Neuronal stem cell (in vitro differentiated cells): ENCODE results near the gene HP1BP3.

Source experiments
- DNase-seq: peaks from one replicate; pipeline ENCODE4 v3.0.0-alpha.2; 2013; ENCODE audit warnings: low spot score
- H2AFZ ChIP-seq: one replicate; pipeline ENCODE4 v1.6.1; 2013; ENCODE audit warnings: mild to moderate bottlenecking, low read length, inconsistent platforms
- H2AK5ac ChIP-seq: 2 replicates; pipeline ENCODE4 v1.6.1; 2013; ENCODE audit warnings: low read depth, mild to moderate bottlenecking, inconsistent platforms, low read length, moderate library complexity, mixed read lengths
- H2BK120ac ChIP-seq: 2 replicates; pipeline ENCODE4 v1.6.1; 2013; ENCODE audit warnings: low read depth, mild to moderate bottlenecking, inconsistent platforms, low read length, moderate library complexity, mixed read lengths
- H2BK12ac ChIP-seq: one replicate; pipeline ENCODE4 v1.6.1; 2013; ENCODE audit warnings: low read length, inconsistent platforms
- H2BK15ac ChIP-seq: 2 replicates; pipeline ENCODE4 v1.6.1; 2013; ENCODE audit warnings: mild to moderate bottlenecking, low read length, inconsistent platforms, mixed read lengths
- H2BK5ac ChIP-seq: one replicate; pipeline ENCODE4 v1.6.1; 2013; ENCODE audit warnings: inconsistent platforms, mild to moderate bottlenecking, low read length, moderate library complexity
- H3K14ac ChIP-seq: one replicate; pipeline ENCODE4 v1.6.1; 2013; ENCODE audit warnings: low read length, inconsistent platforms
- H3K18ac ChIP-seq: 2 replicates; pipeline ENCODE4 v1.6.1; 2013; ENCODE audit warnings: low read length, inconsistent platforms
- H3K23ac ChIP-seq: 2 replicates; pipeline ENCODE4 v1.6.1; 2013; ENCODE audit warnings: low read depth, mild to moderate bottlenecking, mixed read lengths, low read length, inconsistent platforms; ENCODE audit not compliant: poor library complexity
- H3K27ac ChIP-seq: replicated peaks from 3 replicates; pipeline ENCODE4 v1.5.1; 2013; ENCODE audit warnings: low read length, inconsistent platforms
- H3K27me3 ChIP-seq, 3 experiments: 2 replicates each; pipeline ENCODE4 v1.6.1; 2013; ENCODE audit warnings: low read length in 3 of 3, mild to moderate bottlenecking in 2 of 3, inconsistent platforms in 1 of 3, low read depth in 1 of 3, mixed read lengths in 1 of 3, moderate library complexity in 1 of 3; ENCODE audit not compliant: control insufficient read depth in 3 of 3, insufficient read depth in 3 of 3
- H3K36me3 ChIP-seq, 2 donors: replicated peaks in 1 of 2; 2 replicates each; pipeline ENCODE4 v1.6.1; 2013; ENCODE audit warnings: low read length in 2 of 2; ENCODE audit not compliant: control insufficient read depth in 2 of 2, insufficient read depth in 2 of 2
- H3K4ac ChIP-seq: 2 replicates; pipeline ENCODE4 v1.6.1; 2013; ENCODE audit warnings: inconsistent platforms, mild to moderate bottlenecking, low read length, moderate library complexity
- H3K4me1 ChIP-seq, 2 donors: 1 replicate in 1 of 2; 2 replicates in 1 of 2; pipeline ENCODE4 v1.6.1; 2013; ENCODE audit warnings: low read length in 2 of 2, low read depth in 1 of 2; ENCODE audit not compliant: control insufficient read depth in 2 of 2, insufficient read depth in 1 of 2
- H3K4me2 ChIP-seq: one replicate; pipeline ENCODE4 v1.6.1; 2013; ENCODE audit warnings: mild to moderate bottlenecking, low read length, inconsistent platforms; ENCODE audit not compliant: insufficient read depth, poor library complexity, severe bottlenecking
- H3K4me3 ChIP-seq, 2 donors: 2 replicates each; pipeline ENCODE4 v1.5.1; 2013; ENCODE audit warnings: low read length in 2 of 2, mild to moderate bottlenecking in 2 of 2, inconsistent platforms in 1 of 2, moderate library complexity in 1 of 2
- H3K79me1 ChIP-seq: one replicate; pipeline ENCODE4 v1.6.1; 2013; ENCODE audit warnings: low read depth, mild to moderate bottlenecking, inconsistent platforms, low read length, moderate library complexity
- H3K9ac ChIP-seq: one replicate; pipeline ENCODE4 v1.6.1; 2013; ENCODE audit warnings: mild to moderate bottlenecking, low read depth, low read length, inconsistent platforms; ENCODE audit not compliant: poor library complexity
- H3K9me3 ChIP-seq, 2 donors: replicated peaks in 1 of 2; 2 replicates each; pipeline versions ENCODE3 to v1.6.1; 2013; ENCODE audit warnings: low read length in 2 of 2, mild to moderate bottlenecking in 2 of 2, inconsistent platforms in 1 of 2, low read depth in 1 of 2, mixed read lengths in 1 of 2, moderate library complexity in 1 of 2; ENCODE audit not compliant: control insufficient read depth in 2 of 2, insufficient read depth in 1 of 2
- H4K8ac ChIP-seq: one replicate; pipeline ENCODE4 v1.6.1; 2013; ENCODE audit warnings: low read depth, mild to moderate bottlenecking, inconsistent platforms, low read length, moderate library complexity
- H4K91ac ChIP-seq: one replicate; pipeline ENCODE4 v1.6.1; 2013; ENCODE audit warnings: low read length, low read depth, mild to moderate bottlenecking, inconsistent platforms; ENCODE audit not compliant: poor library complexity
- WGBS, 2 donors: extraction: QIAGEN DNeasy Blood & Tissue Kit; methylation state at CpG; one replicate each; pipeline ENCODE4 v1.1.7; 2013; ENCODE audit warnings: missing lambda C conversion rate in 2 of 2, mixed read lengths in 1 of 2; ENCODE audit not compliant: insufficient read length in 2 of 2, insufficient replicate concordance in 1 of 2; ENCODE audit errors: extremely low coverage in 2 of 2; 5-methylcytosine and 5-hydroxymethylcytosine counted together

Gene HP1BP3

DNA sequence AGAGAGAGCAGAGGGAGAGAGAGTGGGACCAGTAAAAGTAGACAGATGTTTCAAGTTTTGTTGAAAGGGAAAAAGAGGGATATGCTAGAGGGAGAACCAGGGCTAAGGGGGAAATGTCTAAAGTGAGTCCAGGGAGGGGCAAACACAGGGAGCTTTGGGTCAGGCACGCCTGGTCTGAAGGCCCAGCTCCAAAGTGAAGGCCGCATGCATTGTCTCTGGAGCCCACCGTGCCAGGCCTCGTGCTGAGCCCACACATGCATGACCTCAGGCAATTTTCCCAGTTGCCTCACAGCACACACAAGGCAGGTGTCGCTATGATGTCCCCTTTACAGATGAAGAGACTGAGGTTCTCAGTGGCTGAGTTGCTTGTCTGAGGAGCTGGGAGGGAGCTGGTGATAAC, 85.3 kb downstream of the HP1BP3 start:
- no peak overlapping the region for H3K4ac ChIP-seq
- no peak overlapping the region for H3K4me2 ChIP-seq
- no CpG with 5 or more reads among the region's 5 CpGs for WGBS, 2 donors
- H2BK12ac ChIP-seq: no peak overlapping the region
- H3K23ac ChIP-seq: no peak overlapping the region
- no peaks in the 10 kb centered on the region for H3K9me3 ChIP-seq
- H3K4me3 ChIP-seq: no peak overlapping the region
- H3K9ac ChIP-seq: no peak overlapping the region
- H3K36me3 ChIP-seq: peaks cover 0 to under 1% of the 10 kb centered on the region in 2 donors
- DNase-seq: no peak
- H3K27ac ChIP-seq: no peak overlapping the region
- peaks cover 8 to 12% of the 10 kb centered on the region in 2 donors for H3K4me1 ChIP-seq
- H2AFZ ChIP-seq: no peak overlapping the region
- no peak overlapping the region for H3K18ac ChIP-seq
- H3K79me1 ChIP-seq: no peaks in the 10 kb centered on the region
- no peak overlapping the region for H4K91ac ChIP-seq
- no peak overlapping the region for H2BK15ac ChIP-seq
- no peak overlapping the region for H4K8ac ChIP-seq
- no peaks in the 10 kb centered on the region for H3K27me3 ChIP-seq
- H2BK5ac ChIP-seq: no peak overlapping the region
- no peak overlapping the region for H3K14ac ChIP-seq
- no peak overlapping the region for H2BK120ac ChIP-seq
- H2AK5ac ChIP-seq: no peak overlapping the region

DNA sequence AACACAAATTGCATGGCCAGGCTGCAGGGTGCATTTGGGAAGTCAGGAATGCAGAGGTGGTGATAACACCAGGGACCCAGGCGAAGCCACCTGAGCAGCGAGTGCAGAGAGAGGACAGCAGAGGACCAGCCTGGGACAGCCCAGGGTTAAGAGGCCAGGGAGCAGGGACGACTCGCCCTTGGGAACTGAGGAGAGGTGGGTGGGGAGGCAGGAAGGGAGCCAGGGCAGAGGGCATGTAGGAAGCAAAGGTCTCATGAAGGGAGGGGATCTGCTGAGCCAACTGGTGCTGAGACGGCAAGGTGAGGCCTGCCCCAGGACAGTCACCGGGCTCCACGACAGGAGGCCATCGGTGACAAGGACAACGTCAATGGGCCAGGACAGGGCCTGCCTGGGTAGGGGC, 85.7 kb downstream of the HP1BP3 start:
- Histone ChIP-seq H2BK120ac (no peak overlapping the region), H2BK12ac (peak overlapping the region; percentile 95), H3K4me1 (peaks cover 8 to 12% of the 10 kb centered on the region in 2 donors), H4K8ac (no peak overlapping the region), H3K4me2 (no peak overlapping the region), H3K27ac (no peak overlapping the region), H3K27me3 (no peaks in the 10 kb centered on the region), H3K9me3 (no peaks in the 10 kb centered on the region), H2BK15ac (no peak overlapping the region), H3K36me3 (no peaks in the 10 kb centered on the region), H2AK5ac (peak overlapping the region; percentile 82), H4K91ac (no peak overlapping the region), H2BK5ac (no peak overlapping the region), H3K4me3 (no peak overlapping the region), H3K79me1 (no peaks in the 10 kb centered on the region), H3K18ac (no peak overlapping the region), H3K9ac (peak overlapping the region; percentile 37), H3K14ac (no peak overlapping the region), H2AFZ (no peak overlapping the region), H3K23ac (peak overlapping the region; percentile 35), H3K4ac (no peak overlapping the region)
- WGBS, 2 donors: no CpG with 5 or more reads among the region's 9 CpGs
- no peak for DNase-seq

DNA sequence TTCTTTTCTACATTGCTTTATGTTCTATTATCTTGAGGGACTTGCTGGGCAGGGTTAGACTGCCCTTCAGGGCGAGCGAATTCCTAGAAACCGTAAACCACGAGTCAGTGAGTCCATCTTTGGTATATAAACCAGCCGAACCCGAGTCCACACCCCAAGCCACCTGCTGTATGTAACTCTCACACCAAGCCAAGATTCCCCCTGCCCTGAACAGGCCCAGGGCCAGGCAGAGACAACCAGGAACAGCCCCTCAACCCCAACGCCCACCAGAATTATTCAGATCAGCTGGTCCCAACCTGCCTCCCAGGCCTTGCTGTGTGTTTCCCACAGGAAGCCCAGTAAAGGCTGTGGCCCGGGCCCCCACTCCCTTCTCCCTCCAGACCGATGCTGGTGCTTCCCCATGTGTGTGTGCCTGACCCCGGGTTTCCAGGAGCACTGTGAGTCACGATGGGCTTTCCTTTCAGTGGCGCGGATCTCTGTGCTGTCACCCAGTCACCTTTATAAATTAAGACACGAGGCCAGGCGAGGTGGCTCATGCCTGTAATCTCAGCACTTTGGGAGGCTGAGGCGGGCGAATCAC, 86.4 kb downstream of the HP1BP3 start:
- WGBS, 2 donors: no CpG with 5 or more reads among the region's 17 CpGs
- H4K8ac ChIP-seq: no peak overlapping the region
- no peak overlapping the region for H2AK5ac ChIP-seq
- no peak overlapping the region for H3K18ac ChIP-seq
- H2BK5ac ChIP-seq: no peak overlapping the region
- no peak overlapping the region for H3K4me3 ChIP-seq
- H3K4me2 ChIP-seq: no peak overlapping the region
- H3K79me1 ChIP-seq: no peaks in the 10 kb centered on the region
- H3K14ac ChIP-seq: no peak overlapping the region
- no peak overlapping the region for H3K4ac ChIP-seq
- H3K9me3 ChIP-seq: no peaks in the 10 kb centered on the region
- H3K27ac ChIP-seq: no peak overlapping the region
- peaks cover 9 to 14% of the 10 kb centered on the region in 2 donors for H3K4me1 ChIP-seq
- no peak overlapping the region for H2AFZ ChIP-seq
- H2BK15ac ChIP-seq: no peak overlapping the region
- no peak for DNase-seq
- no peak overlapping the region for H3K9ac ChIP-seq
- no peak overlapping the region for H3K23ac ChIP-seq
- H3K27me3 ChIP-seq: no peaks in the 10 kb centered on the region
- H3K36me3 ChIP-seq: no peaks in the 10 kb centered on the region
- H4K91ac ChIP-seq: no peak overlapping the region
- no peak overlapping the region for H2BK12ac ChIP-seq
- H2BK120ac ChIP-seq: no peak overlapping the region

DNA sequence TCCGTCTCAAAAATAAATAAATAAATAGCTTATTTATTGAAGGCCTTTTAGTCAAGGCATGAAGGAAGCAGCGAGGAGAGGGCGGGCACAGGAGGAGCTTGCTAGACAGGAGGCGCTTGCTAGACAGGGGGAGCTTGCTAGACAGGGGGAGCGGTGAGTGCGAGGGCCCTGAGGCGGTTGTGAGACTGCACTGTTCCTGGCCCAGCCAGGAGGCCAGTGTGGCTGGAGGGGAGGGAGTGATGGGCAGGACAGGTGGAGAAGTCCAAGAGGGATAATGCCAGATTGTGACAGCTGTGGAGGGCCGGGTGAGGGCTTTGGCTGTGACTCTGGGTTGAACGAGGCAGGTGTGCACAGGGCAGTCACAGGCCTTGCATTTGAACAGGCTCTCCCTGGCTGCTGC, 87.5 kb downstream of the HP1BP3 start:
- Histone ChIP-seq H3K9ac (peak overlapping the region; percentile 17), H3K4me1 (peaks cover 8 to 9% of the 10 kb centered on the region in 2 donors), H3K27me3 (no peaks in the 10 kb centered on the region), H3K27ac (no peak overlapping the region), H4K8ac (no peak overlapping the region), H3K4me2 (no peak overlapping the region), H2BK15ac (no peak overlapping the region), H4K91ac (no peak overlapping the region), H3K18ac (peak overlapping the region; percentile 51), H2AFZ (no peak overlapping the region), H2BK120ac (no peak overlapping the region), H3K23ac (no peak overlapping the region), H2BK5ac (peak overlapping the region; percentile 45), H3K4ac (peak overlapping the region; percentile 79), H3K14ac (no peak overlapping the region), H3K9me3 (no peaks in the 10 kb centered on the region), H3K4me3 (peak overlapping the region in 1 of 2 donors; percentile 36), H3K79me1 (no peaks in the 10 kb centered on the region), H2AK5ac (no peak overlapping the region), H2BK12ac (peak overlapping the region; percentile 67), H3K36me3 (no peaks in the 10 kb centered on the region)
- WGBS, 2 donors: no CpG with 5 or more reads among the region's 9 CpGs
- DNase-seq: no peak
